PC-3 (cell line): ENCODE measurements around the gene GPRIN3. TPM values are rescaled to one million over a fixed set of nuclear protein-coding genes. Genes with fewer than 3 reads are reported as not detected.

Experiments used
- ATAC-seq: fragments of 200-7000 bp; cut with Tn5 transposase; 2 replicates; pipeline ENCODE4 v1.9.1; 2020; ENCODE audit warnings: mild to moderate bottlenecking, moderate library complexity
- BruUV-seq: library from RNA; stranded (reverse); fragments of 400-500 nt; replicated peaks from 2 replicates; lab custom pipeline; 2021; lab: Mats Ljungman, UMichigan
- CTCF ChIA-PET: fragments of 300-600 bp; sonication (Branson Sonifier 250); formaldehyde crosslinking; loops from one replicate; lab custom pipeline; 2022; ENCODE audit warnings: antibody characterized with exemption; lab: Charles Lee
- POLR2A ChIA-PET: fragments of 300-600 bp; sonication (Branson Sonifier 250); formaldehyde crosslinking; loops from one replicate; lab custom pipeline; 2022; ENCODE audit warnings: antibody characterized with exemption; ENCODE audit not compliant: unreplicated experiment; lab: Charles Lee
- DNase-seq: peaks from one replicate; pipeline ENCODE4 v3.0.0-alpha.2; 2015
- H2AFZ ChIP-seq: fragments of 300-600 bp; sonication (generic); 2 replicates; pipeline ENCODE4 v1.6.0; 2016; ENCODE audit warnings: antibody characterized with exemption, low read length
- H3F3A ChIP-seq: fragments of 300-600 bp; sonication (generic); one replicate; pipeline ENCODE4 v1.6.0; 2017; ENCODE audit warnings: antibody characterized with exemption, low read length, control low read depth, mild to moderate bottlenecking; ENCODE audit not compliant: unreplicated experiment
- H3K27ac ChIP-seq: fragments of 300-600 bp; sonication (generic); 2 replicates; pipeline ENCODE4 v1.5.1; 2016; ENCODE audit warnings: mild to moderate bottlenecking, low read length
- H3K27me3 ChIP-seq: fragments of 300-600 bp; sonication (generic); 2 replicates; pipeline ENCODE4 v1.6.1; 2016; ENCODE audit warnings: low read length, mixed read lengths
- H3K36me3 ChIP-seq: fragments of 300-600 bp; sonication (generic); 2 replicates; pipeline ENCODE4 v1.6.1; 2016; ENCODE audit warnings: low read depth, mixed run types, low read length, mixed read lengths
- H3K4me1 ChIP-seq: fragments of 300-600 bp; sonication (generic); 2 replicates; pipeline ENCODE4 v1.5.1; 2016; ENCODE audit warnings: low read length; ENCODE audit not compliant: insufficient read depth
- H3K4me2 ChIP-seq: fragments of 300-600 bp; sonication (generic); 2 replicates; pipeline ENCODE4 v1.6.0; 2016; ENCODE audit warnings: low read length
- H3K4me3 ChIP-seq: fragments of 300-600 bp; sonication (generic); 2 replicates; pipeline ENCODE4 v1.5.1; 2016; ENCODE audit warnings: mild to moderate bottlenecking, low read length, mixed read lengths
- H3K79me2 ChIP-seq: fragments of 300-600 bp; sonication (generic); 2 replicates; pipeline ENCODE4 v1.6.1; 2017; ENCODE audit warnings: low read length, mixed read lengths
- H3K9ac ChIP-seq: fragments of 300-600 bp; sonication (generic); 2 replicates; pipeline ENCODE4 v1.6.0; 2016; ENCODE audit warnings: mild to moderate bottlenecking, low read length
- H3K9me2 ChIP-seq: fragments of 300-600 bp; sonication (generic); replicated peaks from 2 replicates; pipeline ENCODE4 v1.6.1; 2016; ENCODE audit warnings: mixed run types, low read length, mixed read lengths
- H3K9me3 ChIP-seq: fragments of 300-600 bp; sonication (generic); 2 replicates; pipeline ENCODE4 v1.6.1; 2016; ENCODE audit warnings: low read length, mixed read lengths
- H4K20me1 ChIP-seq: fragments of 300-600 bp; sonication (generic); 2 replicates; pipeline ENCODE4 v1.6.1; 2016; ENCODE audit warnings: low read length, mixed read lengths
- CTCF ChIP-seq: fragments of 300-600 bp; sonication (generic); conservative IDR thresholded peaks from 2 replicates; pipeline ENCODE4 v1.5.1; 2017; ENCODE audit warnings: antibody characterized with exemption, low read depth, mild to moderate bottlenecking, low read length
- EZH2 ChIP-seq: fragments of 300-600 bp; sonication (generic); IDR thresholded peaks from one replicate; pipeline ENCODE4 v1.6.1; 2017; ENCODE audit warnings: antibody characterized with exemption, mild to moderate bottlenecking, low read length; ENCODE audit not compliant: unreplicated experiment
- EZH2phosphoT487 ChIP-seq: fragments of 300-600 bp; sonication (generic); IDR thresholded peaks from 2 replicates; pipeline ENCODE4 v1.6.1; 2018; ENCODE audit warnings: mild to moderate bottlenecking, antibody characterized with exemption, low read length, borderline replicate concordance
- intact Hi-C: fragments of 100-400 bp; cut with micrococcal nuclease; formaldehyde crosslinking; loops from 2 replicates; pipeline ENCODE4 v1.9.0; 2023
- total RNA-seq: library from RNA; depleted of rRNA; stranded (reverse); fragments of >200 nt; gene quantifications from 2 replicates; pipeline ENCODE4 v1.2.3, GENCODE V29; 2014

The GPRIN3 gene
- total RNA-seq, 1 experiment from 2014 or later, result not detected

- no TSS peak for BruUV-seq
- TF ChIP-seq EZH2phosphoT487 (no peak), CTCF (no peak), EZH2 (no peak)
These were observed 54.3 kb downstream of the GPRIN3 start for GRCh38 chr4:89253311-89253710.

GRCh38 chr4:89251396-89251795 lies 56.2 kb downstream of the GPRIN3 start:
- no peak for DNase-seq
- H3K36me3 ChIP-seq, result no peaks in the 10 kb centered on the region
- no peaks in the 10 kb centered on the region for H3F3A ChIP-seq
- H3K4me1 ChIP-seq, result no peaks in the 10 kb centered on the region
- BruUV-seq, result no TSS peak
- ATAC-seq, result no peak
- H3K9ac ChIP-seq, result no peak overlapping the region
- H3K27ac ChIP-seq, result no peak overlapping the region
- intact Hi-C loops, result no loop called here
- POLR2A ChIA-PET, result no interaction called here
- no peak overlapping the region for H2AFZ ChIP-seq
- TF ChIP-seq EZH2phosphoT487 (no peak), EZH2 (no peak), CTCF (no peak)
- H3K4me2 ChIP-seq, result no peak overlapping the region
- CTCF ChIA-PET, result no interaction called here
- no peaks in the 10 kb centered on the region for H3K79me2 ChIP-seq
- peaks cover 23% of the 10 kb centered on the region for H3K27me3 ChIP-seq
- no peaks in the 10 kb centered on the region for H3K9me2 ChIP-seq
- no peaks in the 10 kb centered on the region for H3K9me3 ChIP-seq
- H4K20me1 ChIP-seq, result no peaks in the 10 kb centered on the region
- H3K4me3 ChIP-seq, result no peak overlapping the region

More at GRCh38 chr4:89253311-89253710, 54.3 kb downstream of the GPRIN3 start:
- Histone ChIP-seq H4K20me1 (no peaks in the 10 kb centered on the region), H3K9ac (no peak overlapping the region), H3K27me3 (peaks cover 19% of the 10 kb centered on the region), H3K36me3 (no peaks in the 10 kb centered on the region), H3K9me3 (no peaks in the 10 kb centered on the region), H3K4me2 (no peak overlapping the region), H3F3A (no peaks in the 10 kb centered on the region), H3K4me3 (no peak overlapping the region), H3K4me1 (no peaks in the 10 kb centered on the region), H3K9me2 (no peaks in the 10 kb centered on the region), H2AFZ (no peak overlapping the region), H3K27ac (no peak overlapping the region), H3K79me2 (no peaks in the 10 kb centered on the region)
- no peak for ATAC-seq
- POLR2A ChIA-PET, result no interaction called here
- no peak for DNase-seq
- intact Hi-C loops, result no loop called here
- CTCF ChIA-PET, result no interaction called here

GRCh38 chr4:89249716-89250361 lies 57.8 kb downstream of the GPRIN3 start:
- BruUV-seq, result no TSS peak
- H3K79me2 ChIP-seq, result no peaks in the 10 kb centered on the region
- ATAC-seq (no peak), DNase-seq (no peak)
- H2AFZ ChIP-seq, result no peak overlapping the region
- H3K9ac ChIP-seq, result no peak overlapping the region
- no peak overlapping the region for H3K4me3 ChIP-seq
- no peaks in the 10 kb centered on the region for H3K4me1 ChIP-seq
- no peak overlapping the region for H3K27ac ChIP-seq
- intact Hi-C loops, result no loop called here
- POLR2A ChIA-PET, result no interaction called here
- no peaks in the 10 kb centered on the region for H3K9me3 ChIP-seq
- H4K20me1 ChIP-seq, result no peaks in the 10 kb centered on the region
- no peaks in the 10 kb centered on the region for H3F3A ChIP-seq
- peaks cover 36% of the 10 kb centered on the region for H3K27me3 ChIP-seq
- no peak overlapping the region for H3K4me2 ChIP-seq
- TF ChIP-seq EZH2phosphoT487, result no peak
- no peak for TF ChIP-seq CTCF
- TF ChIP-seq EZH2, result no peak
- H3K9me2 ChIP-seq, result no peaks in the 10 kb centered on the region
- no peaks in the 10 kb centered on the region for H3K36me3 ChIP-seq
- CTCF ChIA-PET, result no interaction called here
